GM12875 (cell line): ENCODE measurements around the gene HIVEP1.
A peak's percentile ranks its signal among the peaks of the same experiment; 100 is the strongest.

Source experiments
- H3K4me3 ChIP-seq: one replicate; pipeline ENCODE4 v1.5.1; 2011; ENCODE audit warnings: low read depth, low read length, control low read depth
- TF ChIP-seq, protein P1 (sequence below): IDR thresholded peaks from 2 replicates; pipeline ENCODE4 v1.5.1; 2011; ENCODE audit warnings: low read depth, mild to moderate bottlenecking, control low read depth, inconsistent platforms, low read length, moderate library complexity, borderline replicate concordance; ENCODE audit not compliant: insufficient read depth

Gene HIVEP1

DNA sequence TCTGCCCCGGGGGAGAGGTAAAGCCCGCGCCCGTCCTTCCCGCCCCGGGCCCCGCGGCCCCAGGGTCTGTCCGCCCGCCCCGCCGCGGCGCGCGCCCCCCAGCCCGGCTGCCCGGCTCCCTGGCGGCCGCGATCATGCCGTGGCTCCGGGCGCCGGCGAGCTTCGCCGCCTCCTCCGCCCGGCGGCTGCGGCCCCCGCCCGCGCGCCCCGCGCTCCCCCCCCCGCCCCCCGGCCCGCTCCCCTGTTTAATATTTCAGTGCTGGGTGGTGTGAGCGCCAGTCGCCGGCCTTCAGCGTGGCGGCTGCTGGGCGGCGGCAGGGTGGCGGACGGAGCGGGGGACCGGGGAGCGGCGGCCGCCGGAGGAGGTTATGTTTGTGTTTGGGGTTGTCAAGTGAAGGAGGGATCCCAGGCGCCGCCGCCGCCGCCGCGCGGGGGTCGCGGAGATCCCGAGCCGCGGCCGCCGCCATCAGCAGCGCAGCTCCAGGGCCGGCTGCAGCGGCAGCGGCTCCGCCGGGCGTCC is at the start of gene HIVEP1:
HIVEP1 (plus strand) TSS at position 275 of the 520 bp plus-strand sequence. CDS start 3,317 bp downstream, outside the sequence.
- TF ChIP-seq, protein P1, sequence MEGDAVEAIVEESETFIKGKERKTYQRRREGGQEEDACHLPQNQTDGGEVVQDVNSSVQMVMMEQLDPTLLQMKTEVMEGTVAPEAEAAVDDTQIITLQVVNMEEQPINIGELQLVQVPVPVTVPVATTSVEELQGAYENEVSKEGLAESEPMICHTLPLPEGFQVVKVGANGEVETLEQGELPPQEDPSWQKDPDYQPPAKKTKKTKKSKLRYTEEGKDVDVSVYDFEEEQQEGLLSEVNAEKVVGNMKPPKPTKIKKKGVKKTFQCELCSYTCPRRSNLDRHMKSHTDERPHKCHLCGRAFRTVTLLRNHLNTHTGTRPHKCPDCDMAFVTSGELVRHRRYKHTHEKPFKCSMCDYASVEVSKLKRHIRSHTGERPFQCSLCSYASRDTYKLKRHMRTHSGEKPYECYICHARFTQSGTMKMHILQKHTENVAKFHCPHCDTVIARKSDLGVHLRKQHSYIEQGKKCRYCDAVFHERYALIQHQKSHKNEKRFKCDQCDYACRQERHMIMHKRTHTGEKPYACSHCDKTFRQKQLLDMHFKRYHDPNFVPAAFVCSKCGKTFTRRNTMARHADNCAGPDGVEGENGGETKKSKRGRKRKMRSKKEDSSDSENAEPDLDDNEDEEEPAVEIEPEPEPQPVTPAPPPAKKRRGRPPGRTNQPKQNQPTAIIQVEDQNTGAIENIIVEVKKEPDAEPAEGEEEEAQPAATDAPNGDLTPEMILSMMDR: no peak
- H3K4me3 ChIP-seq: peak within 1 kb of the TSS; percentile 66

DNA sequence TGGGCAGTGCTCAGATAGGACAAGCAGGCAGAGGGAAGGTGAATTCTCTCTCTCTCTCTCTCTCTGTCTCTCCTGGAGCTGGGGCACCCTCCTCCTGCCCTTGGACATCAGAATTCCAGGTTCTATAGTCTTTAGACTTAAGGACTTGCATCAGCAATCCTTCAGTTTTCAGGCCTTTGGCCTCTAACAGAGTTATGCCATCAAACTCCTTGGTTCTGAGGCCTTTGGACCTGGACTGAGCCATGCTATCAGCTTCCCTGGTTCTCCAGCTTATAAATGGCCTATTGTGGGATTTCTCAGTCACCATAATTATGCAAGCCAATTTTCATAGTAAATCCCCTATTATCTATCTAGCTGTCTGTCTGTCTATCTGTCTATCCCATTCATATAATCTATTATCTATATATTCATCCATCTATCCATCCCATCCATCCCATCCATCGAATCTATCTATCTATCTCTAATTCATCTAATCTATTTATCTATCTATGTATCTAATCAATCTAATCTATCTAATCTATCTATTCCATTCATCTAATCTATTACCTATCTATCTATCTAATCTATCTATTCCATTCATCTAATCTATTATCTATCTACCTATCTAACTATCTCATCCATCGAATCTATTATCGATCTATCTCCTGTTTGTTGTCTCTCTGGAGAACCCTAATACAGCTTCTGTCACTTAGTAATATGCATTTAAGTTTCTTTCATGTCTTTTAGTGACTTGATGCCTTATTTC is 48.2 kb upstream of the HIVEP1 start:
- TF ChIP-seq, protein P1: no peak
- no peak overlapping the region for H3K4me3 ChIP-seq

DNA sequence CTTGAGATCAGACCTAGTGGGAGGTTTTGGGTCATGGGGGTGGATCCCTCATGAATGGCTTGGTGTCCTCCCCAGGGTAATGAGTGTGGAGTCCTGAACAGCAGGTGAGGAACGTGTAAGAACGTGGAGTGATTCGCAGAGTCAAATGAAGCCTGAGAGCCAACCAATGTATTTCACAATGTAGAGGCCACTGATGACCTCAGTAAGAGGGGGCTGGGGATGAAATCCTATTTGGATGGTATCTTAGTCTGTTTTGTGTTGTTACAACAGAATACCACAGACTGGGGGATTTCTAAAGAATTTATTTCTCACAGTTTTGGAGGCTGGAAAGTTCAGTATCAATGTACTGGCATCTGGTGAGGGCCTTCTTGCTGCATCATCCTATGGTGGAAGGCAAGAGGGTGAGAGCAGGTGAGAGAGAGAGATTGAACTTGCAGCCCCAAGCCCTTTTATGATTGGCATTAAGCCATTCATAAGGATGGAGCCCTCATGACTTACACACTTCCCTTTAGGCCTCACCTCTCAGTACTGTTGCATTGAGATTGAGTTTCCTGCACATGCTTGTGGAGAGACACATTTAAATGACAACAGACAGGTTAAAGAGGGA is 47.3 kb upstream of the HIVEP1 start:
- no peak overlapping the region for H3K4me3 ChIP-seq
- TF ChIP-seq, protein P1: no peak

DNA sequence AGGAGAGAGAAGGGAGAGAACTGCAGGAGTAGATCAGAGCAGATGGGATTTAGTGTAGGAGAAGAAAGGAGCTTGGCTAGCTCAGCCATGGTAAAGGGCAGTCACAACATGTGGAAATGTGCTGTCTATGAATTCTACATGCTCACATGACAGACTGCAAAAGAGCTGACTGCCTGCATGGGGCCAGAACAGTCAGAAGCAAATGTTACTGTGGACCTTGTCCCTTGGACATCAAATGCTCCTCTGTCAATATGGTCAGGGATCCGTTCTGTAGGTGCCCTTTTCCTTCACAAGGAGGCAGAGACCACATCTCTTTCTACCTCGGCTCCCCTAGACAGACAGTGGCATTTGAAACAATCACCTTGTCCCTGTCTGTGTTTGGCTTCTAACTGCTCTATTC is 46.6 kb upstream of the HIVEP1 start:
- TF ChIP-seq, protein P1: no peak

DNA sequence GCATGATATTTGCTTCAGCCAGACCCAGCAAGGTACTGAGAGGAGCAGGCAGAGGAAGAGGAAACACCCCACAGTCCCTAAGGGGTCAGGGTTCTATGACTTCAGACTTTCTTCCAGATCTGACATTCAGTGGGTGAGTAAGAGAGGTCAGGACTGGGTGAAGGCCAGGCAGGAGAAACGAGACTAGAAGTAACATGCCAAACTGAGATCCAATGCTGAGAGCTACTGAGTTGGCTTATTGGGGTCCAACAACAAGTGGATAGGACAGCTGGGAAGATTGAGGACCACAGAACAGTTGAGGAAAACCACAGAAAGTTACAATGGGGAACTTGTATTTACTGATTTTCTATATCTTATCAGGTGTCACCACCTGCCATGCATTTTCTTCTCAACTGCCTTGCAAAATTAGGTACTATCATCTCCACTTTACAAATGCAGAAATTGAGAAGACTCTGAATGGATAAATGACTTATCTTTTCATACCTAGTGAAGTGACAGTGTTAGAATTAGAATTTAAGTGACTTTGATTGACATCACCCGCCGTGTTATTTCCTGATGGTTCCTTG is 43.8 kb upstream of the HIVEP1 start:
- TF ChIP-seq, protein P1: no peak
- no peak overlapping the region for H3K4me3 ChIP-seq

More for the DNA sequence above, 46.6 kb upstream of the HIVEP1 start:
- no peak overlapping the region for H3K4me3 ChIP-seq

DNA sequence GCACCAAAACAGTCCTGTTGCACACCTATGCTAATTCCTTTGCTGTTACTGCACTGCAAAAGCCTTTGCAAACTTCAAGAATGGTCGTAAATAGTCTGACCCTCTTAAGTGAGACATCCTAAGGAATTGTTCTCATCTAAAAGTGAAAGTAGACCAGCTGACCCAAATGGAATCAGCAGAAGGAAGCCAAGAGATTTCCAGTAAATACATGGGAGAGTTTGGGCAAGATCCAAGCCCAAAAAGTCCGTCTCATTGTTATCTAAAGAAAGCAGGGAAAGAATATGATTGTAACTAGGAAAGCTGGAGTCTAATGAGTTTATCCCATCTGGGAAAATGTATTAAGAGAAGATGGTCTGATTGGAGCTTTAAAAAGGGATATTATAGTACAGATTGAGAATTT is 43.0 kb upstream of the HIVEP1 start:
- TF ChIP-seq, protein P1: no peak
- no peak overlapping the region for H3K4me3 ChIP-seq

DNA sequence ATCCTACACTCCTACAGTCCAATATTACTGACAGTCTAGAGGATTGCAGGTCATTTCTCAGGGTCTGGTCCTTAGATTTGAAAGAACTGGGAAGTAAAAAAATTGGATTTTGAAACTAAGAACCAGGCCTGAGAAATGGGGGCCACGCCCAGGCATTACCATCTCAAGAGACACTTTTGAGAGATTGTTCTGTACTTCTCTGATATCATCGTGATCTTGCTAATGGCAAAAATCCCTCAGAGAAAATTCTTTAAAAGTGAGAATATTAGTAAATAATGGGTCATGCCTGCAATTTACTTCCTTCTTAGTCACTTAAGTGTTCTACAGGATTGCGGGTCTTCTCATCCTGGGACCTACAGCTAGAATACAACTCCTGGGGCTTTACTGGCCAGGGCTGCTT is 42.0 kb upstream of the HIVEP1 start:
- H3K4me3 ChIP-seq: no peak overlapping the region
- TF ChIP-seq, protein P1: no peak
